ENCODE data around the gene SECISBP2L. TPM values are rescaled to one million over a fixed set of nuclear protein-coding genes. Genes with fewer than 3 reads are reported as not detected.

Gene SECISBP2L
- total and polyA plus RNA-seq, 2 of the 4 experiments (the other 2 are of a cell fraction), result 13.1 to 34.1 TPM

GRCh38 chr15:48992545-48992944, 53.7 kb downstream of the SECISBP2L start:
- Histone ChIP-seq H4K8ac (ENCODE audit: low read depth in 2 of 2, low read length in 2 of 2) (no peak overlapping the region), H3K23ac (ENCODE audit: low read depth, low read length) (no peak overlapping the region), H2BK15ac (ENCODE audit: low read depth, low read length) (no peak overlapping the region), H3K9me1 (ENCODE audit: insufficient read depth, low read length) (peaks cover 6% of the 10 kb centered on the region; the same call in 1 of the 2 replicates), H3K18ac (ENCODE audit: low read depth, low read length) (no peak overlapping the region), H3K4me3 (ENCODE audit: insufficient read depth, low read depth, low read length) (no peak overlapping the region), H3K79me1 (ENCODE audit: low read depth in 1 of 2, low read length in 2 of 2) (peaks cover 12 to 33% of the 10 kb centered on the region in 2 experiments; a peak in 3 of 4 replicates), H3K4me2 (ENCODE audit: low read depth, low read length) (no peak overlapping the region), H2BK20ac (ENCODE audit: low read depth, low read length) (no peak overlapping the region), H4K5ac (ENCODE audit: low read depth, low read length) (no peak overlapping the region), H3K4ac (ENCODE audit: low read depth, low read length) (no peak overlapping the region), H2AK5ac (ENCODE audit: low read depth, low read length) (no peak overlapping the region), H3K14ac (replicated peaks; ENCODE audit: low read depth, low read length) (no peak overlapping the region), H2AK9ac (replicated peaks; ENCODE audit: low read depth, low read length, poor library complexity) (no peak overlapping the region), H3K27me3 (ENCODE audit: control insufficient read depth, insufficient read depth, low read length) (no peaks in the 10 kb centered on the region), H3K9ac (ENCODE audit: low read depth, low read length) (no peak overlapping the region), H2AFZ (replicated peaks; ENCODE audit: low read length, poor library complexity) (no peak overlapping the region), H3K4me1 (ENCODE audit: control insufficient read depth, insufficient read depth, low read length) (peaks cover 4% of the 10 kb centered on the region; the same call in 1 of the 2 replicates), H4K20me1 (ENCODE audit: insufficient read depth, low read length) (no peaks in the 10 kb centered on the region), H2BK5ac (ENCODE audit: low read depth, low read length, poor library complexity, severe bottlenecking) (no peak overlapping the region), H3K9me3 (ENCODE audit: control insufficient read depth, insufficient read depth, low read length) (no peaks in the 10 kb centered on the region), H3K27ac (ENCODE audit: insufficient read depth, low read length) (no peak overlapping the region), H3K56ac (ENCODE audit: extremely low read depth, insufficient read depth, low read length) (no peak overlapping the region), H2BK120ac (ENCODE audit: low read depth, low read length) (no peak overlapping the region), H4K91ac (ENCODE audit: insufficient read depth, low read depth, low read length) (no peak overlapping the region), H3K36me3 (ENCODE audit: control insufficient read depth, insufficient read depth, low read length) (peaks cover 30% of the 10 kb centered on the region)
- BruUV-seq (replicated peaks), result no TSS peak
- WGBS, 2 experiments (ENCODE audit: extremely low coverage in 2 of 2, insufficient read length in 1 of 2), result no CpG with 5 or more reads among the region's 1 CpG
- in situ Hi-C loops (cut with MboI; ENCODE audit: low sequenced_read_pairs) (no loop called here), intact Hi-C loops (cut with micrococcal nuclease) (no loop called here), dilution Hi-C loops (cut with HindIII; ENCODE audit: low sequenced_read_pairs, unreplicated experiment) (no loop called here)
- ATAC-seq (ENCODE audit: low read depth) (no peak), DNase-seq (no peak)
- TF ChIP-seq CTCF (conservative IDR thresholded peaks at IDR 0.05; ENCODE audit: low read depth, low read length), result no peak
- TF ChIP-seq POLR2A (IDR thresholded peaks at IDR 0.05; ENCODE audit: low read depth, low read length), result no peak
- TF ChIP-seq CHD1 (IDR thresholded peaks at IDR 0.05; ENCODE audit: low read depth, low read length), result no peak
- no peak for TF ChIP-seq ELK1 (IDR thresholded peaks at IDR 0.05; ENCODE audit: borderline replicate concordance, low read depth, low read length)
- TF ChIP-seq RCOR1 (IDR thresholded peaks at IDR 0.05; ENCODE audit: insufficient replicate concordance, low read length), result no peak
- no peak for TF ChIP-seq NFE2L2 (IDR thresholded peaks at IDR 0.05; ENCODE audit: low read depth, low read length)
- ChIA-PET CTCF (interaction anchor here (0.6 to 1.0 kb wide), 3 partner anchors 12 to 17 kb away, joined by 3 read pairs; no protein-coding TSS in a partner anchor), POLR2A (ENCODE audit: unreplicated experiment) (no interaction called here)
